Activated T-cell treated with anti-CD3 and anti-CD28 coated beads for 48 hours (primary cell): ENCODE results near the gene TMEM184A.

Experiments
- DNase-seq: peaks from one replicate; pipeline ENCODE4 v3.0.0-alpha.2; 2020; ENCODE audit warnings: low read depth

The TMEM184A gene

GRCh38 chr7:1550846-1551155 lies 5.2 kb downstream of the TMEM184A start:
- DNase-seq, result no peak

- no peak for DNase-seq
Observed at GRCh38 chr7:1550005-1550845, 5.8 kb downstream of the TMEM184A start.

GRCh38 chr7:1549357-1550004 lies 6.5 kb downstream of the TMEM184A start:
- no peak for DNase-seq

- DNase-seq, result no peak
Observed at GRCh38 chr7:1548944-1549343, 7.1 kb downstream of the TMEM184A start.

GRCh38 chr7:1548438-1548831 lies 7.6 kb downstream of the TMEM184A start:
- DNase-seq, result no peak

GRCh38 chr7:1547777-1548437 lies 8.1 kb downstream of the TMEM184A start:
- no peak for DNase-seq

- no peak for DNase-seq
Observed at GRCh38 chr7:1546909-1547776, 8.9 kb downstream of the TMEM184A start.

GRCh38 chr7:1546274-1546908 lies 9.6 kb downstream of the TMEM184A start:
- DNase-seq, result no peak

- no peak for DNase-seq
Observed at GRCh38 chr7:1545417-1546246, 10.4 kb downstream of the TMEM184A start.

GRCh38 chr7:1544896-1545416 lies 11.0 kb downstream of the TMEM184A start:
- no peak for DNase-seq

GRCh38 chr7:1544178-1544895 lies 11.7 kb downstream of the TMEM184A start:
- DNase-seq, result no peak

GRCh38 chr7:1543826-1544177 lies 12.2 kb downstream of the TMEM184A start:
- no peak for DNase-seq

- no peak for DNase-seq
Observed at GRCh38 chr7:1542841-1543747, 12.9 kb downstream of the TMEM184A start.

- no peak for DNase-seq
Observed at GRCh38 chr7:1542329-1542728, 13.7 kb downstream of the TMEM184A start.

- no peak for DNase-seq
Observed at GRCh38 chr7:1541431-1542162, 14.4 kb downstream of the TMEM184A start.

GRCh38 chr7:1540776-1541271 lies 15.2 kb downstream of the TMEM184A start:
- DNase-seq, result no peak

- DNase-seq, result no peak
Observed at GRCh38 chr7:1539882-1540775, 15.9 kb downstream of the TMEM184A start.
